A673 (cell line): ENCODE results near the gene PTPRK. TPM values are rescaled to one million over a fixed set of nuclear protein-coding genes. Genes with fewer than 3 reads are reported as not detected.

Experiments used
- BruUV-seq: library from RNA; stranded (reverse); fragments of 400-500 nt; replicated peaks from 2 replicates; lab custom pipeline; 2021; lab: Mats Ljungman, UMichigan
- CTCF ChIA-PET: fragments of 300-600 bp; sonication (Branson Sonifier 250); formaldehyde crosslinking; loops from one replicate; lab custom pipeline; 2022; ENCODE audit warnings: antibody characterized with exemption; lab: Charles Lee
- POLR2A ChIA-PET: fragments of 300-600 bp; sonication (Branson Sonifier 250); formaldehyde crosslinking; loops from one replicate; lab custom pipeline; 2022; ENCODE audit warnings: antibody characterized with exemption; ENCODE audit not compliant: low non-redundant PET; lab: Charles Lee
- DNase-seq: peaks from one replicate; pipeline ENCODE4 v3.0.0-alpha.2; 2015; ENCODE audit warnings: low spot score
- H3K27ac ChIP-seq: fragments of 200-600 bp; sonication (generic); 2 replicates; pipeline ENCODE4 v1.5.1; 2016; ENCODE audit warnings: mixed run types, low read depth, mild to moderate bottlenecking, mixed read lengths, antibody characterized with exemption, low read length; ENCODE audit not compliant: poor library complexity, severe bottlenecking
- H3K27me3 ChIP-seq: fragments of 200-600 bp; sonication (generic); replicated peaks from 2 replicates; pipeline ENCODE4 v1.6.1; 2017; ENCODE audit warnings: mixed run types, low read depth, mild to moderate bottlenecking, mixed read lengths, antibody characterized with exemption, low read length; ENCODE audit not compliant: insufficient read depth, poor library complexity
- H3K36me3 ChIP-seq: fragments of 200-600 bp; sonication (generic); 2 replicates; pipeline ENCODE4 v1.6.1; 2016; ENCODE audit warnings: mixed run types, mild to moderate bottlenecking, mixed read lengths, antibody characterized with exemption, low read length; ENCODE audit not compliant: insufficient read depth, poor library complexity, severe bottlenecking
- H3K4me1 ChIP-seq: fragments of 200-600 bp; sonication (generic); 2 replicates; pipeline ENCODE4 v1.6.1; 2017; ENCODE audit warnings: mixed run types, mild to moderate bottlenecking, mixed read lengths, antibody characterized with exemption, low read length; ENCODE audit not compliant: insufficient read depth, poor library complexity, severe bottlenecking
- H3K4me3 ChIP-seq: fragments of 200-600 bp; sonication (generic); 2 replicates; pipeline ENCODE4 v1.5.1; 2016; ENCODE audit warnings: low read depth, mixed run types, mild to moderate bottlenecking, mixed read lengths, low read length; ENCODE audit not compliant: poor library complexity, severe bottlenecking
- H3K9me3 ChIP-seq: fragments of 200-600 bp; sonication (generic); 2 replicates; pipeline ENCODE4 v1.6.1; 2016; ENCODE audit warnings: mixed run types, low read depth, mild to moderate bottlenecking, mixed read lengths, antibody characterized with exemption, low read length; ENCODE audit not compliant: poor library complexity, severe bottlenecking
- EZH2 ChIP-seq: fragments of 200-600 bp; sonication (generic); IDR thresholded peaks from 2 replicates; pipeline ENCODE4 v1.6.1; 2017; ENCODE audit warnings: borderline replicate concordance, low read depth, mild to moderate bottlenecking, mixed read lengths, antibody characterized with exemption, low read length; ENCODE audit not compliant: poor library complexity, severe bottlenecking
- intact Hi-C: fragments of 100-400 bp; cut with micrococcal nuclease; formaldehyde crosslinking; loops from one replicate; pipeline ENCODE4 v1.10.0; 2022; ENCODE audit not compliant: unreplicated experiment
- total RNA-seq: library from RNA; stranded (reverse); gene quantifications from 2 replicates; pipeline ENCODE4 v1.2.3, GENCODE V29; 2021
- TF ChIP-seq, protein P1 (sequence below): fragments of 300-800, 200-600 bp; sonication (generic); conservative IDR thresholded peaks from 2 replicates; pipeline ENCODE4 v1.5.1; 2017; ENCODE audit warnings: low read depth, mild to moderate bottlenecking, antibody characterized with exemption, low read length, moderate library complexity, mixed read lengths

Gene PTPRK
- total RNA-seq, 1 experiment from 2014 or later, result 77.3 TPM

DNA sequence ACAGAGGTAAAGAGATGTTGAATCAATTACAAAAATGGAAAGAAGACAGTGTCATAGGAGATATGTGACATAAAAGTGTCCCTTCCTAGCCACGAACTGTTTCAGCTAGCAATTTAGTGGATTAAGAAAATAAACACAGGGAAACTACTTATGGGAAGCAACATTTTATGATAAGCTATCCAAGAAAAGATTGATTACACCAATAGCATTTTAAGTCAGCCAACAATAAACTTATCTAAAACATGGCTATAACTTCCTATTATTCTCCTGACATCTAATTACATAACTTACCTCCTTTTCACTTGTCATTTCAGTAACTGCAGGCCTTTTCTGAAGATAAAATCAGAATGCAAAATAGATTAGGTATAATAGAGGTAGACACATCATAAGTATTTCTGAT, 111.4 kb downstream of the PTPRK start:
- DNase-seq, result no peak
- Histone ChIP-seq H3K4me1 (peaks cover 25% of the 10 kb centered on the region), H3K36me3 (no peaks in the 10 kb centered on the region), H3K27ac (no peak overlapping the region), H3K4me3 (no peak overlapping the region), H3K9me3 (no peaks in the 10 kb centered on the region), H3K27me3 (no peaks in the 10 kb centered on the region)
- intact Hi-C loops, result no loop called here
- TF ChIP-seq, protein P1, sequence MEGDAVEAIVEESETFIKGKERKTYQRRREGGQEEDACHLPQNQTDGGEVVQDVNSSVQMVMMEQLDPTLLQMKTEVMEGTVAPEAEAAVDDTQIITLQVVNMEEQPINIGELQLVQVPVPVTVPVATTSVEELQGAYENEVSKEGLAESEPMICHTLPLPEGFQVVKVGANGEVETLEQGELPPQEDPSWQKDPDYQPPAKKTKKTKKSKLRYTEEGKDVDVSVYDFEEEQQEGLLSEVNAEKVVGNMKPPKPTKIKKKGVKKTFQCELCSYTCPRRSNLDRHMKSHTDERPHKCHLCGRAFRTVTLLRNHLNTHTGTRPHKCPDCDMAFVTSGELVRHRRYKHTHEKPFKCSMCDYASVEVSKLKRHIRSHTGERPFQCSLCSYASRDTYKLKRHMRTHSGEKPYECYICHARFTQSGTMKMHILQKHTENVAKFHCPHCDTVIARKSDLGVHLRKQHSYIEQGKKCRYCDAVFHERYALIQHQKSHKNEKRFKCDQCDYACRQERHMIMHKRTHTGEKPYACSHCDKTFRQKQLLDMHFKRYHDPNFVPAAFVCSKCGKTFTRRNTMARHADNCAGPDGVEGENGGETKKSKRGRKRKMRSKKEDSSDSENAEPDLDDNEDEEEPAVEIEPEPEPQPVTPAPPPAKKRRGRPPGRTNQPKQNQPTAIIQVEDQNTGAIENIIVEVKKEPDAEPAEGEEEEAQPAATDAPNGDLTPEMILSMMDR, result no peak
- no TSS peak for BruUV-seq
- POLR2A ChIA-PET, result no interaction called here
- CTCF ChIA-PET, result no interaction called here

DNA sequence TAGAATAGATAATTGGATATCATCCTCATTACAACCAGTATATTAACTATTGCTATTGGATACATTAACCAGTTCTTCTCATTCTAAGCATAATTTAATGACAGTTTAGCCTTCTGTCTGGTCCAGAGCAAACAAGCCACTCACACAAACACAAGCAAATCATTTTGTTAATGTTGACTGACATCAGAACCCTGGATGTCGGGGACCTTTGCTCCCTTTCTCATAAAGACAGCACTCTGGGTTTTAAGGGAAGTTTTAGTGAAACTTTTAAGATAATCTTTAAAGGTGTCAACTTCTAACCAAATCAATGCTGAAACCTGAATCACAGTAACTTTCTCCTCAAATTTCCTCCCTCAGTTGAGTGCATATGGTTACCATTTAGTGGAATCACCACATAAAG, 113.9 kb downstream of the PTPRK start:
- intact Hi-C loops, result no loop called here
- H3K27me3 ChIP-seq, result no peaks in the 10 kb centered on the region
- CTCF ChIA-PET, result no interaction called here
- no peak overlapping the region for H3K4me3 ChIP-seq
- no peaks in the 10 kb centered on the region for H3K36me3 ChIP-seq
- TF ChIP-seq, protein P1, result no peak
- no peak for TF ChIP-seq EZH2
- DNase-seq, result no peak
- no TSS peak for BruUV-seq
- H3K27ac ChIP-seq, result no peak overlapping the region
- POLR2A ChIA-PET, result no interaction called here
- H3K9me3 ChIP-seq, result no peaks in the 10 kb centered on the region
- peaks cover 8% of the 10 kb centered on the region for H3K4me1 ChIP-seq

DNA sequence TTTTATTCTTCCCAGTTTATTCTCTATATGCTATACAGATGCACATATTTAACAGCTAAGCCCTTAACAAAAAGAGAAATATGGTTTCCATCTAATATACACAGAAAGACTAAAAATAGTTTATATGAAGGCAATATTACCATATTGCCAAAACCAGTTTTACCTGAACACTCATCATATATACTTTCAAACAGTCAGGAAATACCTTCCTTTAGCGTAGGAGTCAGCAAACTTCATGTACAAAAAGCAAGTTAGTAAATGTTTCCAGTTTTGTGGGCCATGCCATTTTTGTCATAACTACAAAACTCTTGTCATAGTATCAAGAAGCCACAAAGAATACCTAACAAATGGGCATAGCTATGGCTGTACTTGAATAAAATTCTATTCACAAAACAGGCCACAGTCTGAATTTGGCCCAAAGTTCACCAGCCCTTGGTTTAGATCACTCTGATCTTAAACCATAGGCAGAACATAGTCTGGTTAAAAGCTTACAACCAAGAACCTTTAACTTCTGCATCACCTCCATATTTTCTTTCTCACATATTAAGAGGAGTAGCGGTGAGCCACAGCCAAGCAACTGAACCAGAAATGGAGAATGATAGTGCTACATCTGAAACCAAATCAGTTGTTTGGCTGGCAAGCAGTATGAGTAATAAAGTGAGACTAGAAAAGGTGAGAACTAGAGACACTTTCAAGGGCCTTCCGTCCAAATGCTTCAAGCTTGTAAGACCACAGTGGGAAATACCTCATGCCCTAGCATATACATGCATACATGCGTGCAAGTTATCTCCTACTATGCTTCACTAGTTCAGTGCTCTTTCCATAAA, 116.6 kb downstream of the PTPRK start:
- DNase-seq, result no peak
- ChIA-PET CTCF (no interaction called here), POLR2A (no interaction called here)
- H3K27ac ChIP-seq, result no peak overlapping the region
- BruUV-seq, result no TSS peak
- intact Hi-C loops, result no loop called here
- no peaks in the 10 kb centered on the region for H3K36me3 ChIP-seq
- H3K9me3 ChIP-seq, result no peaks in the 10 kb centered on the region
- no peaks in the 10 kb centered on the region for H3K4me1 ChIP-seq
- H3K27me3 ChIP-seq, result no peaks in the 10 kb centered on the region
- no peak for TF ChIP-seq EZH2
- TF ChIP-seq, protein P1, result no peak
- no peak overlapping the region for H3K4me3 ChIP-seq
